22Rv1 (cell line): ENCODE results near the gene ICA1.
"Not testable (repeated sequence)": the region's sequence is repeated elsewhere in the genome, so short reads cannot be mapped to it uniquely, and the experiment has no call there.

ENCODE experiments used
- CTCF ChIP-seq: fragments of 450-650 bp; IDR thresholded peaks from 2 replicates; pipeline ENCODE4 v1.5.1; 2017; ENCODE audit warnings: mild to moderate bottlenecking
- ZFX ChIP-seq: fragments of 450-650 bp; IDR thresholded peaks from 2 replicates; pipeline ENCODE4 v1.6.1; 2017; ENCODE audit warnings: antibody characterized with exemption, borderline replicate concordance

- not testable (repeated sequence) for TF ChIP-seq CTCF, ZFX
Observed at GRCh38 chr7:8297023-8297422, 35.1 kb upstream of the ICA1 start.
